GM10248 (cell line): ENCODE data around the gene SRP19.
"Not testable (repeated sequence)": the region's sequence is repeated elsewhere in the genome, so short reads cannot be mapped to it uniquely, and the experiment has no call there.

ENCODE experiments used
- CTCF ChIA-PET: fragments of 300-600 bp; sonication (Branson Sonifier 250); formaldehyde crosslinking; extraction: SDS; loops from one replicate; lab custom pipeline; 2021; ENCODE audit warnings: antibody characterized with exemption; lab: Yijun Ruan, JAX
- POLR2A ChIA-PET: fragments of 350-650 bp; sonication (Branson Sonifier 250); formaldehyde crosslinking; extraction: SDS; loops from one replicate; lab custom pipeline; 2020; ENCODE audit warnings: antibody characterized with exemption; lab: Yijun Ruan, JAX
- DNase-seq: peaks from one replicate; pipeline ENCODE4 v3.0.0; 2012; ENCODE audit errors: extremely low spot score
- CTCF ChIP-seq: IDR thresholded peaks from 2 replicates; pipeline ENCODE4 v1.5.1; 2012; ENCODE audit warnings: mild to moderate bottlenecking, low read depth; ENCODE audit errors: extremely low read depth, missing control alignments, control extremely low read depth

Gene SRP19

GRCh38 chr5:112886975-112887374, 25.9 kb downstream of the SRP19 start:
- POLR2A ChIA-PET: no interaction called here
- CTCF ChIA-PET: interaction anchor here (1.8 kb wide), 1 partner anchor 27 kb away, joined by 4 read pairs; no protein-coding TSS in a partner anchor
- no peak for TF ChIP-seq CTCF
- no peak for DNase-seq

- DNase-seq, POLR2A ChIA-PET: not testable (repeated sequence)
- CTCF ChIA-PET: interaction anchor here (1.0 kb wide), 1 partner anchor 21 kb away, joined by 3 read pairs; no protein-coding TSS in a partner anchor
Measured at GRCh38 chr5:112892066-112892465, 31.0 kb downstream of the SRP19 start.

GRCh38 chr5:112892776-112893175, 31.7 kb downstream of the SRP19 start:
- no peak for TF ChIP-seq CTCF
- POLR2A ChIA-PET: no interaction called here
- DNase-seq: no peak
- CTCF ChIA-PET: interaction anchor here (1.8 kb wide), 1 partner anchor 44 kb away, joined by 5 read pairs; no protein-coding TSS in a partner anchor

- no peak for TF ChIP-seq CTCF
- ChIA-PET CTCF (interaction anchor here (0.7 to 2.5 kb wide), 9 partner anchors 8 to 90 kb away, joined by 3 to 12 read pairs (median 4); partner anchors contain the start of gene SRP19), POLR2A (no interaction called here)
- DNase-seq: no peak
Measured at GRCh38 chr5:112895682-112896081, 34.6 kb downstream of the SRP19 start.

- DNase-seq: no peak
- no peak for TF ChIP-seq CTCF
- ChIA-PET POLR2A (no interaction called here), CTCF (interaction anchor here (1.1 to 3.0 kb wide), 7 partner anchors 8 to 94 kb away, joined by 3 to 12 read pairs (median 8); partner anchors contain the start of gene REEP5)
Measured at GRCh38 chr5:112902561-112902960, 41.5 kb downstream of the SRP19 start.

GRCh38 chr5:112904996-112905395, 43.9 kb downstream of the SRP19 start:
- ChIA-PET POLR2A (interaction anchor here (0.5 kb wide), 1 partner anchor 22 kb away, joined by 8 read pairs; no protein-coding TSS in a partner anchor), CTCF (interaction anchor here (1.2 to 2.7 kb wide), 3 partner anchors 10 to 82 kb away, joined by 3 to 12 read pairs (median 6); no protein-coding TSS in a partner anchor)
- not testable (repeated sequence) for DNase-seq

GRCh38 chr5:112906637-112907036, 45.5 kb downstream of the SRP19 start:
- no peak for DNase-seq
- no peak for TF ChIP-seq CTCF
- CTCF ChIA-PET: interaction anchor here (1.0 to 1.2 kb wide), 4 partner anchors 9 to 57 kb away, joined by 3 to 4 read pairs (median 3); no protein-coding TSS in a partner anchor
- POLR2A ChIA-PET: no interaction called here
